ENCODE results near the gene RTCB. TPM values are rescaled to one million over a fixed set of nuclear protein-coding genes. Genes with fewer than 3 reads are reported as not detected.

Gene RTCB
- total and polyA plus RNA-seq, 10 donors, result 33.8 to 75.9 (median 61.0) TPM

- Histone ChIP-seq H3K27ac (no peak overlapping the region), H3K36me3 (no peaks in the 10 kb centered on the region), H3K4me1 (no peaks in the 10 kb centered on the region), H3K27me3 (replicated peaks in 1 of 7) (peaks cover 0 to 59% (median 3%) of the 10 kb centered on the region in 7 donors), H3K9me3 (no peaks in the 10 kb centered on the region), H3K4me3 (no peak overlapping the region)
- 81 to 89% (median 86%) methylated on average over 5 of the region's 5 CpGs for WGBS, 5 donors
- no peak for DNase-seq
- intact Hi-C loops (cut with DNase I; ENCODE audit: low total_unique reads), result no loop called here
- TF ChIP-seq CTCF (IDR thresholded peaks at IDR 0.05 in 8 of 11, conservative IDR thresholded peaks at IDR 0.05 in 3 of 11) (no peak), POLR2A (IDR thresholded peaks at IDR 0.05) (no peak), POLR2AphosphoS5 (IDR thresholded peaks at IDR 0.05) (no peak)
Measured at GRCh38 chr22:32422062-32422461, 10.0 kb upstream of the RTCB start.

GRCh38 chr22:32421484-32421883 lies 9.4 kb upstream of the RTCB start:
- Histone ChIP-seq H3K27ac (no peak overlapping the region), H3K4me3 (no peak overlapping the region), H3K27me3 (replicated peaks in 1 of 7) (peaks cover 0 to 57% (median 3%) of the 10 kb centered on the region in 7 donors), H3K4me1 (no peaks in the 10 kb centered on the region), H3K9me3 (no peaks in the 10 kb centered on the region), H3K36me3 (no peaks in the 10 kb centered on the region)
- 36 to 50% (median 45%) methylated on average over 2 of the region's 2 CpGs for WGBS, 5 donors
- TF ChIP-seq CTCF (IDR thresholded peaks at IDR 0.05 in 8 of 11, conservative IDR thresholded peaks at IDR 0.05 in 3 of 11) (no peak), POLR2A (IDR thresholded peaks at IDR 0.05) (no peak), POLR2AphosphoS5 (IDR thresholded peaks at IDR 0.05) (no peak)
- no peak for DNase-seq
- intact Hi-C loops (cut with DNase I; ENCODE audit: low total_unique reads), result no loop called here

- H3K27ac ChIP-seq, result no peak overlapping the region
- TF ChIP-seq POLR2AphosphoS5 (IDR thresholded peaks at IDR 0.05) (no peak), POLR2A (IDR thresholded peaks at IDR 0.05) (no peak), CTCF (IDR thresholded peaks at IDR 0.05 in 8 of 11, conservative IDR thresholded peaks at IDR 0.05 in 3 of 11) (no peak)
- H3K9me3 ChIP-seq, result no peaks in the 10 kb centered on the region
- 60 to 79% (median 71%) methylated on average over 4 of the region's 4 CpGs for WGBS, 5 donors
- DNase-seq, result no peak
- no peak overlapping the region for H3K4me3 ChIP-seq
- peaks cover 0 to 2% (median under 1%) of the 10 kb centered on the region in 6 donors for H3K4me1 ChIP-seq
- intact Hi-C loops (cut with DNase I; ENCODE audit: low total_unique reads), result no loop called here
- H3K36me3 ChIP-seq, result no peaks in the 10 kb centered on the region
- peaks cover 0 to 50% (median 3%) of the 10 kb centered on the region in 7 donors for H3K27me3 ChIP-seq (replicated peaks in 1 of 7)
Measured at GRCh38 chr22:32417906-32418305, 5.9 kb upstream of the RTCB start.

- TF ChIP-seq POLR2A (IDR thresholded peaks at IDR 0.05), result no peak
- no peak for TF ChIP-seq CTCF (IDR thresholded peaks at IDR 0.05 in 8 of 11, conservative IDR thresholded peaks at IDR 0.05 in 3 of 11)
- no peak for TF ChIP-seq POLR2AphosphoS5 (IDR thresholded peaks at IDR 0.05)
- intact Hi-C loops (cut with DNase I; ENCODE audit: low total_unique reads), result no loop called here
- H3K4me1 ChIP-seq, result peaks cover 0 to 12% (median 8%) of the 10 kb centered on the region in 6 donors
- peaks cover 0 to 37% (median 0%) of the 10 kb centered on the region in 7 donors for H3K27me3 ChIP-seq (replicated peaks in 1 of 7)
- no peaks in the 10 kb centered on the region for H3K36me3 ChIP-seq
- no peak overlapping the region for H3K4me3 ChIP-seq
- DNase-seq, result no peak
- no peaks in the 10 kb centered on the region for H3K9me3 ChIP-seq
- 75 to 87% (median 81%) methylated on average over 9 of the region's 9 CpGs for WGBS, 5 donors
- no peak overlapping the region for H3K27ac ChIP-seq
Measured at GRCh38 chr22:32416556-32417085, 4.6 kb upstream of the RTCB start.
